Activated effector memory CD4-positive, alpha-beta T cell treated with Interleukin-2 at 50 U/mL for 16 hours (primary cell): ENCODE results near the gene POGZ.
"Not testable (repeated sequence)": the region's sequence is repeated elsewhere in the genome, so short reads cannot be mapped to it uniquely, and the experiment has no call there.

ENCODE experiments used
- DNase-seq: peaks from one replicate; pipeline ENCODE4 v3.0.0-alpha.2; 2020

POGZ gene

GRCh38 chr1:151477066-151477465 is 17.8 kb upstream of the POGZ start:
- no peak for DNase-seq

- no peak for DNase-seq
Observed at GRCh38 chr1:151476083-151476482, 16.8 kb upstream of the POGZ start.

- DNase-seq: no peak
Observed at GRCh38 chr1:151475175-151475574, 15.9 kb upstream of the POGZ start.

- no peak for DNase-seq
Observed at GRCh38 chr1:151474745-151475144, 15.5 kb upstream of the POGZ start.

GRCh38 chr1:151472856-151473731 is 13.8 kb upstream of the POGZ start:
- DNase-seq: peak; percentile 10

GRCh38 chr1:151465026-151465425 is 5.7 kb upstream of the POGZ start:
- no peak for DNase-seq

GRCh38 chr1:151461694-151462093 is 2.4 kb upstream of the POGZ start:
- DNase-seq: no peak

GRCh38 chr1:151458802-151459330 is 428 bp downstream of the POGZ start:
- DNase-seq: peak; percentile 44

GRCh38 chr1:151457911-151458801 is 1.1 kb downstream of the POGZ start:
- DNase-seq: peak; percentile 63

- DNase-seq: no peak
Observed at GRCh38 chr1:151455966-151456365, 3.3 kb downstream of the POGZ start.

GRCh38 chr1:151455231-151455630 is 4.1 kb downstream of the POGZ start:
- no peak for DNase-seq

- DNase-seq: no peak
Observed at GRCh38 chr1:151447696-151448095, 11.6 kb downstream of the POGZ start.

- DNase-seq: no peak
Observed at GRCh38 chr1:151444783-151445177, 14.5 kb downstream of the POGZ start.

- peak; percentile 40 for DNase-seq
Observed at GRCh38 chr1:151443846-151444782, 15.2 kb downstream of the POGZ start.

GRCh38 chr1:151437396-151437795 is 21.9 kb downstream of the POGZ start:
- not testable (repeated sequence) for DNase-seq

- DNase-seq: no peak
Observed at GRCh38 chr1:151436985-151437384, 22.3 kb downstream of the POGZ start.

GRCh38 chr1:151435174-151435573 is 24.1 kb downstream of the POGZ start:
- DNase-seq: no peak

GRCh38 chr1:151433827-151434226 is 25.5 kb downstream of the POGZ start:
- DNase-seq: not testable (repeated sequence)

GRCh38 chr1:151428068-151428467 is 31.2 kb downstream of the POGZ start:
- DNase-seq: no peak

- no peak for DNase-seq
Observed at GRCh38 chr1:151425103-151425502, 34.2 kb downstream of the POGZ start.

- DNase-seq: no peak
Observed at GRCh38 chr1:151419819-151420218, 39.5 kb downstream of the POGZ start.

- no peak for DNase-seq
Observed at GRCh38 chr1:151418081-151418480, 41.2 kb downstream of the POGZ start.
